Activated CD8-positive, alpha-beta memory T cell treated with anti-CD3 and anti-CD28 coated beads for 48 hours (primary cell): Measurements from ENCODE around the gene PLTP.
A peak's percentile ranks its signal among the peaks of the same experiment; 100 is the strongest.
"Not testable (repeated sequence)": the region's sequence is repeated elsewhere in the genome, so short reads cannot be mapped to it uniquely, and the experiment has no call there.

Source experiments
- DNase-seq, 3 experiments: peaks; one replicate each; pipeline ENCODE4 v3.0.0-alpha.2; 2020; ENCODE audit warnings: low read depth in 2 of 3, low spot score in 2 of 3

PLTP gene

DNA sequence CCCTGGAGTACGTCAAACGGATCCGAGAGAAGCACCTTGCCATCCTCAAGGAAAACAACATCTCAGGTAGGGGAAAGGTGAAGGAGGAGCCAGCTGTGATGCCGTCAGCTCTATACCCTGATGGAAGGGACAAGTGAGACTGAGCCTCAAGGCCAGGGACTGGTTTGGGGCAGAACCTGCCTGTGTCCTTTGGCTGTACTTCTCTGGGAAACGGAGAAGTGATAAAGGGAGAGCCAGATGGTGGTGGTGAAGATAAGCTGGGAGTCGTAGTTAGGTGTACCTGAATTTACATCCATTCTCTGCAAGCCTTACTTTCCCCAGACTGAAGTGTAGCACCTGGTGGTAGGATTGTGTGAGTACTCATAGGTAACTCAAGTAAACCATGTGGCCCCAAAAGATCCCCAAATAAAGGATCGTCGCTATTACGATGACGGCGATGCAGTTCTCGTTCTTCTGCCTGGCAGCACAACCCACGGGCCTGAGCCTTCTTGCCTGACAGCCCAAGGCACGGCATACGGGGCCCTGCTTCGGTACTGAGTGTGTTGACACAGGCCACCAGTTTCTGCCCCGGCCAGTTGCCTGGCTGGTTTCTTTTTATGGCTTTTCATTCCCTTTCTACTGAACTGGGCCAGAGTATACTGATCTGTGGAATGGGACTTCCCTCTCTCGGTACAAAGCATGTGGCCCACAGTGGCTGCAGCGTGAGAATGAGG lies 33.2 kb upstream of the PLTP start:
- no peak for DNase-seq

DNA sequence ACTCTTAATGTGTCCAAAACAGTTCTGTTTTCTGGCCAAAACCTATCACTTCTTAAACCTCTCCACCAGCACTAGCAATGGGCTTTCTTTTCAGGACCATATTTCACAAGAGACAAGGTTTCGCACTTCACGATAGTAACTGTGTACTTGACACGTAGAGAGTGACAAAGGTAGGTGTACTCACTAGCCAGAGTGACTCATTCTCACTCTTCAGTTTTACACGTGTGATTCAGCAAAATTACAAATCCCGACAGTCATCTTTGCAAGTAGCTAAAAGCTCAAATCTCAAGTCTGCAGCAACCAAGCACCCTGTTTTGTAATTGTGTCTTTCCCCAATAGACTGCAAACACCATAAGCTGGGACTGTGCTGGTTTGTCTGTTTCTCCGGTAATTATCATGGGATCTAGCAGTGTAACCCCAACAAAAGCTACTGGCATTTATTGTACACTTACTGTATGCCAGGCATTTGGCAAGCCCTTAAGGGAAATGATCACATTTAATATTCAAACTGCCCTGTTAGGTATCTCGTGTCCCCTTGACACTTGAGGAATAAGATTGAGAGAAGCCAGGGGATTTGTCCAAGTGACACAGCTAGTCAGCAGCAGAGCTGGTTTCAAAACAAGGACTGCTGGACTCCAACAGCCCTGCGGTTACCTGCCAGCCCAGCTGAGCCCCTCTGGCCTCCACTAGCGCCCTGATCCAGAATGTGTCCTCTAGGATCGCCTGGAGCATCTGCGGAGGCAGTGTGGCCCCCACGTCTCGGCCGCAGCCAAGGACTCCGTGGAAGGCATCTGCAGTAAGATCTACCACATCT lies 32.4 kb upstream of the PLTP start:
- DNase-seq = no peak

DNA sequence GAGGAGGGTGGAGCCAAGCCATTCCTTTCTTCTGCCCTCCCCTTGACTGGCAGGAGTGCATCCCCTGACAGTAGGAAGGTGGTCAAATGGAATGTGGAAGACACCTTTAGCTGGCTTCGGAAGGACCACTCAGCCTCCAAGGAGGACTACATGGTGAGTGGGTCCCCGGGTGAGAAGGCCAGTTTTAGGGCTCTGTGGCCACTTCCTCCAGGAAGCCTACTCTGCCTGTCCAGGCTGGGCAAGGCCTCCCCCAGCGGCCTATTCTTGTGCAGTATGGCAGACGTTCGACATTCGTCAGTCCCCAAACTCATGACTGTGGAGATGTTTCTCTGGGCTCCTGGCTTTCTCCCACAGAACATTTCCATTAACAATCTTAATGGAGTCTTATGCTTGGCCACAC lies 31.7 kb upstream of the PLTP start:
- DNase-seq = no peak

DNA sequence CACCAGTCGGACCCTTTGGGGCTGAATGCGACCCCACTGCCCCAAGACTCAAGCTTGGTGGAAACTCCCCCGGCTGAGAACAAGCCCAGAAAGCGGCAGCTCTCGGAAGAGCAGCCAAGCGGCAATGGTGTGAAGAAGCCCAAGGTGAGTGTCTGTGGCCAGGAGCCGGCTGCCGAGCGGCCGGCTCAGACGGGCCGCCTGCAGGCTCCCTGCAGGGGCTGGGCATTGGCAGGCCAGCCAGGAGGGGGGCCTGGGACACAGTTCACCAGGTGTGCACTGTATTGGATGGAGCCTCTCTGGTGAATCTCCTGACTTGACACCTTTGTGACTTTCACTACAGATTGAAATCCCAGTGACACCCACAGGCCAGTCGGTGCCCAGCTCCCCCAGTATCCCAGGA lies 28.5 kb upstream of the PLTP start:
- no peak for DNase-seq

DNA sequence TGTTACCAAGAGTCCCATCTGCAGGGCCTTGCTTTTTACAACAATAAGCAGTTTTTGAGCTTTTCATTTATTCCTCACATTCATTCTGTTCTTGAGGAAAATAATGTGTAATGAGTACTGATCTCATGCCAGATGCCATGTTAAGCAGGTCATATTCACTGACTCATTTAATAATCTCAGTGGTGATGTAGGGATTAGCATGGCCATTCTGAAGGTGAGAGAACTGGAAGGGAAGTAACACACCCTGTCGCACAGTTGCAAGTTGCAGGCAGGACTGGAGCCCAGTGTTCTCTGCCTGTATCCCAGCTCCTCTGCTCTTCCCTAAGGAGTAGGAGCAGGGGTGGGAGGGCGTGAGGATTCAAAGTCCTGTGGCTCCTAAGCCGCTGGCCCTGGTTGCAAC lies 28.1 kb upstream of the PLTP start:
- DNase-seq = no peak

DNA sequence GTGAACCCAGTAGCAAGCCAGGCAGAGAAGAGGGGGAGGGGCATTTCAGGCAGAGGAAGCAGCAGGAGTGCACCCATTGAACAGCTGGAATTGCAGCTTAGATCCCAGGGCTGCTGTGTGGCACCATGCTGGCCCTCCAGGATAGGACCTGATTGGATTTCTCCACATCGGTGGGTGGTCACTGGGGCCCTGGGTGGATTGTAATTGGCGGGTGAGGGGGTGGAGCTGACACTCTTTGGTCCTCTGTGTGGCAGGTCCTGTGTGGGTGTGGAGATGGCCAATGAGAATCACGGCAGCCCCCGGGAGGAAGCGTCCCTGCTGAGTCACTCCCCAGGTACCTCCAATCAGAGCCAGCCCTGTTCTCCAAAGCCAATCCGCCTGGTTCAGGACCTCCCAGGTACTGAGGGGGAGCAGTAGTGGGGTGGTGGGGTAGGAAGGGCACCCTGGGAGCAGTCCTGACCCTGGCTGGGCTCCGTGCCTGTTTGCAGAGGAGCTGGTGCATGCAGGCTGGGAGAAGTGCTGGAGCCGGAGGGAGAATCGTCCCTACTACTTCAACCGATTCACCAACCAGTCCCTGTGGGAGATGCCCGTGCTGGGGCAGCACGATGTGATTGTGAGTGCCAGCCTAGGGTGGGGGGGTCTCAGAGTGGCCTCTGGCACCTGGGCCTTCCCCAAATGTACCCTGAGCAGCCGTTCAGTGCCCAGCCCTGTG lies 26.9 kb upstream of the PLTP start:
- no peak for DNase-seq

DNA sequence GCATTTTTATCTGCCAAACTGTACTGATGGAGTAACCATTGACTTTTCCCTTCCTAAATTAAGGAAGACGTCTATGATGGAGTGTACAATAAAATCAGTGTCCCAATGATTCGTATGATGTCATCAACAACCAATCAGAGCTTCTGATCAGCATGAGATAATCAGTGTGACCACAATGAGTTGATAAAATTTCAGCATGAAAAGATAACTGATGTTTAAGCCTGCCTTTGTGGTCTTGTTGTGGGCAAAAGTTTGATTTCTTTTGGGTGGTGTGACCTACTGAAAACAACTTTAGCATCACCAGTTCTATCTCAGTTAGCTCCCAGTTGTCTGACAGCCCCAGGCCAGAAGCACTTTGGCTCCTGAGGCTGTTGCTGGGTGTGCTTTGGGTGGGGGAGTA lies 25.8 kb upstream of the PLTP start:
- no peak for DNase-seq

DNA sequence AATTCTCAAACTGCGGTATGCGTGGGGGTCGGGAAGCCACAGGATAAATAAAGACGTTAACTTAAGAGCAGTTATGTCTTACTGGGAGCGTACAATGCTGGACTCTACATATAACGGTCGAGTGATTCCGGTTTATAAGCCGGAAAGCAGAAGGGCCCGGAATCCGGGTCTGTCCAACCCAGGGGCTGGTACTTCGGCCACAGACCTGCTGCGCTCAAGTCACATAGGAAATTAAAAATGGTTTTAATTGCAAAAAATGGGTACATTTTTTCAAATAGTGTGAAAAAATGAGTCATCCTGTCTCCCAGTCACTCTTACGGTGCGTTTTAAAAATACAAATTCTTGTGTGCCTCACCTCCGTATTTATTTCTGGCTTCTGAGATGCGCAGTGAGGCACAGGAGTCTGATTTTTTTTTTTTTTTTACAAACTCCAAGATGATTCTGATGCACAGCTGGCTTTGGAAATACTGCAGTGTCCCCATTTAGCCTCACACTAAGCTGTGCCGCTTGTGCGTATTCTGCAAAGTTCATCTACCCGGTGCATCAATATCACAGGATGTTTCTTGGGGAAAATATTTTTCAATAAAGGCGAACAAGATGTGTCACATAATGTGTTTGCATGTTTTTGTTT lies 23.6 kb upstream of the PLTP start:
- no peak for DNase-seq

DNA sequence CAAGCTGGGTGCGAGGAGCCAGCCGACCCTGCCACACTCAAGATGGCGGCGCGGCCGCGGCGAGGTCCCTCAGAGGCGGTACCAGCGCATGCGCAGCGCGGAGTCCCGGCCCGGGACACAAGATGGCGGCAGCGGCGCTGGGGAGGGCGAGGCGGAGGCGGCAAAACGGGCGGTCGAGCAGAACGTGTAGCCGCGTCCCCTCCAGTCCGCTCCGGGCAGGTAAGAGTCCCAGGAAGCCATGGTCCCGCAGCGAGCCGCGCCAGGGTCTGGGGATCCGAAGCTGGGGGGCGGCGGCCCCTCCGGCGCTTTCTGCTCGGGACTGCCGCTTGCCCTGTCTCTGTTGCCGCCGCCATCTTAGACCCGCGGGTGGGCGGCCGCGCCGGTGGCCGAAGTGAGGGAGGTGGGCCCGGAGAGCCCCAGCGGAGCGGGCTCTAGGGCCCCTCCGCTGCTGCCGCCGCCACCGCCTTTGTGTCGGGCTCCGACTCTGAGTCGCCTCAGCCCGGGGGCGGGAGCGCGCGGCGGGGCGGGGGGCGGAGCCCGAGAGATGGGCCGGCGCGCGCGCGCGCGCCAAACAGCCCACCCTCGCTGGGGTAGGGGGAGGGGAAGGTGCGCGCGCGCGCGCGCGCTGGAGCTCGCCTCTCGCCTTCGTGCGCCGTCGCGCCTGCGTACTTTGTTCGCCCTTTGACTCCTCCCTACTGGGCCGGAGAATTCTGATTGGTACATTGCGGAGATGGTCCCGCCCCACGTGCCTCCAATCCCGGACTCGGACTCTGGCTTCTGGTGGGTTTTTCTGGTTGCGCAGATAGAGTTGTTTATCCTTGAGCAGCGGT lies 22.8 kb upstream of the PLTP start, which contains the start of gene PCIF1:
PCIF1 (plus strand) TSS at position 98 of the 830 bp plus-strand sequence. CDS start 4,317 bp downstream, outside the sequence.
- DNase-seq = peak; percentile 94 to 98 (median 97)

DNA sequence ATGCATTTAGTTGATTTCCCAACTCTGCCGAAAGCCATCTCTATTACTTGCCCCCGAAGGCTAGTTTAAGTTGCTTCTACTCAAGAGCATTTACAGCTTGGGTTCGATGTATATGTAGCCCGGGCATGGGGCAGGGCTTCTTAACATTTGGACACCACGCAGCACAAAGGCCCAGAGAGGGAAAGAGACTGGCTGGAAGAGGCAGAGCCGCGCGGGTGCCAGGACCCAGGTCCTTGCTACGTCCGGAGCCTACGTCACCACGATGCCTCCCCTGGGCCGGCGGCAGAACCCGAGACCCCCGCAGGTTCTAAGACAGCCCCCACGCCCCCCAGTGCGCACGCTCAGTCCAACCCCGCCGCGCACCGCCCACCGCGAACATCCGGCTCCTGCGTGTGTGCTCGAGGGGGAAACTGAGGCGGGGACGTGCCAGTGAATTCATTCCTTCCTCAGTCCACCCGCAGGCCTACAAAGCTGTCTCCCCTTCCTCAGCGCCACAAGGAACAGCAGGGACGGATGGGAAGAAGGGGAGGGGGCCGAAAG lies 22.2 kb upstream of the PLTP start:
- peak in 1 of 3 experiments; percentile 36 for DNase-seq

DNA sequence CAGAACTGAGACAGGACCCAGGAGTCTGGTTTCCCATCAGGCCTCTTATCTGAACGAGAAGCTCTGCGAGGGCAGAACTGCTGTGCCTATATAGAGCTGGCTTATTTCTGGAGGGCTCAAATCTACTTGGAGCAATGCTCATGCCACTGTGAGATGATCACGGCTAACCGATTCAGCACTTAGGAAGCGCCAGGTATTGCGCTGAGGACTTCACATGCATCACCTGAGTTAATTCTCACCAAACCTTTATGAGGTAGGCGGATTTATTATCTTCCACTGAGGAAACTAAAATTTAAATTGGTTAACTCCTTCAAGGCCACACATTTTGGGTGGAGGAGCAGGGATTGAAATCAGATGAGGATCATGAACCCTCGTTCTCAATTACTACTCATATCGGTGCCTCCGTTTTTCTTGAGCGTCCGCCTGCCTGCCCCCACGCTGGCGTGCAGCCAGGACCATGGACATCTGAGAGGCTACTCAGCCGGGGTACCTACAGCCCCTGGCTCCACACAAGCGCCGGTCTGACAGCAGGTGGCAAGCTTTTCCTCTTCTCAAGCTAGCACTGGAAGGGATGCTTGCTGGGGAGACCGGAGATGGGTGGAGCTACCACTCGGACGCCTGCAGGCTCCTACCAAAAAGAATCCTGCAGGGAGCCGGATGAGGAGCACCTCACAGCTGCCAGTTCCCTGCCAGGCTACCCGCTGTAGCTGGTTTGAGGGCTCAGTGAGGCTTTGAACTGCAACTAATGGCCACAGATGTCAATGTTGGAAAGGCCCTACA lies 21.5 kb upstream of the PLTP start:
- DNase-seq = peak in 2 of 3 experiments; percentile 40 to 41

DNA sequence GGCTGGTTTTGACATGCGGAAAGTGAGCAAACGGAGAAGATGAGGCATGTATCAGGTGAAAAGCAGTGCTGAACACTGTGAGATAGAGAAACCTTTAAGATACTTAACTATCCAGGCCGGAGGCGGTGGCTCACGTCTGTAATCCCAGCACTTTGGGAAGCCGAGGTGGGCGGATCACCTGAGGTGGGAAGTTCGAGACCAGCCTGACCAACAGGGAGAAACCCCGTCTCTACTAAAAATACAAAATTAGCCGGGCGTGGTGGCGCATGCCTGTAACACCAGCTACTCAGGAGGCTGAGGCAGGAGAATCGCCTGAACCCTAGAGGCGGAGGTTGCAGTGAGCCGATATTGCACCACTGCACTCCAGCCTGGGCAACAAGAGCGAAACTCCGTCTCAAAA lies 19.7 kb upstream of the PLTP start:
- DNase-seq = not testable (repeated sequence)

DNA sequence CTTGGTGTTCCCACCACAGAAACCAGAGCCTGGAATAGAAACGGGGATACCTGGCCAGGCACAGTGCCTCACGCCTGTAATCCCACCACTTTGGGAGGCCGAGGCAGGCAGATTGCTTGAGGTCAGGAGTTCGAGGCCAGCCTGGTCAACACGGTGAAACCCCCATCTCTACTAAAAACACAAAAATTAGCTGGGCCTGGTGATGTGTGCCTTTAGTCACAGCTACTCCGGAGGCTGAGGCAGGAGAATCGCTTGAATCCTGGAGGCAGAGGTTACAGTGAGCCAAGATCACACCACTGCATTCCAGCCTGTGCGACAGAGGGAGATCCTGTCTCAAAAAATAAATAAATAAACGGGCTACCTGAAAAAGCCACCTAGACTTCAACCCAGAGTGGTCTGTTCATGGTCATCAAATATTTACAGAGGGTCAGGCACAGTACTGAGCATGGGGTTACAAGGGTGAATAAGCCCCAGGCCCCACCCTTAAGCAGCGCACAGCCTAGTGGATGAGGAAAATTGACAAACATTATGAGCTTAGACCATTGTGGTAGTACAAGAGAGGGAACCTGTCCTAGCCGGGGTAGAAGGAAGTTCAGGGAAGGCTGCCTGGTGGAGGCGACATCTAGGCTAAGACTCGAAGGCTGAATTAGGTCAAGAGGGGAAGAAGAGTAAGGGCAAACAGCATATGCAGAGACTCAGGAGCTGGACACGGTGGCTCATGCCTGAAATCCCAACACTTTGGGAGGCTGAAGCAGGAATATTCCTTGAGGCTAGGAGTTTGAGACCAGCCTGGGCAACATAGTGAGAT lies 15.3 kb upstream of the PLTP start:
- DNase-seq = no peak

DNA sequence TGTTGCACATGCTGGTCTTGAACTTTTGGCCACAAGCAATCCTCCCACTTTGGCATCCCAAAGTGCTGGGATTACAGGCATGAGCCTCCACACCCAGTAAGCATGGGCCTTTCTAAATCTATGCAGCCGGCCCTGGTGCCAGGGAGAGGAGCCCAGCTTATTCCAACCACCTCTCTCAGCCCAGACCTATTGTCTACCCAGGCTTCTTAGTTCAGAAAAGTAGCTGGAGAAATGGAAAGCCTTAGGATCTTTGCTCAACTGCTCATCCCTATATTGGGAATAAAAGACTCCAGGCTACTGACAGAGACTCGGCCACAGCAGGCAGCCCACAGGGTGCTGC lies 14.7 kb upstream of the PLTP start:
- no peak for DNase-seq

DNA sequence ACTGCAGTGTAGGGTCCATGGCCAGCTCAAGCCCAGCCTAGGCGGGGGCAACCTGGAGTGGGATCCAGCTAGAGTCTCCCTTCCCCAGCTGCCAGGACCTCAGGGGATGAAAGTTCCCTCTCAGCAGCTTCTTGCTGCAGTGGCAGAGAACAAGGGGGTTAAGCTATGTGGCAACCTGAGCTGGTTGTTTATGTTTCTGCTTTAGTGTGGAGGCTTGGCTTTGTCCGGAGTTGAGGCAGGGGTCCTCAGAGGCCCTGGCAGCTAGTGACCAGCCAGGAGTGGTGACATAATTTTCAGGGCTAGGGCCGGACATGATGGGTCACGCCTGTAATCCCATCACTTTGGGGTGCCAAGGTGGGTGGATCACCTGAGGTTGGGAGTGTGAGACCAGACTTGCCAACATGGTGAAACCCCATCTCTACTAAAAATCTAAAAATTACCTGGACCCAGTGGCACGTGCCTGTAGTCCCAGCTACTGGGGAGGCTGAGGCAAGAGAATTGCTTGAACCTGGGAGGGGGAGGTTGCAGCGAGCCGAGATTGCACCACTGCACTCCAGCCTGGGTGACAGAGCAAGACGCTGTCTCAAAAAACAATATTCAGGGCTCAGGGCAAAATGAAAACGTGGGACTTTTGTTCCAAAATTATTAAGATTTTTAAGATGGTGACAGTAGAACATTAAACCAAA lies 14.0 kb upstream of the PLTP start:
- no peak for DNase-seq

DNA sequence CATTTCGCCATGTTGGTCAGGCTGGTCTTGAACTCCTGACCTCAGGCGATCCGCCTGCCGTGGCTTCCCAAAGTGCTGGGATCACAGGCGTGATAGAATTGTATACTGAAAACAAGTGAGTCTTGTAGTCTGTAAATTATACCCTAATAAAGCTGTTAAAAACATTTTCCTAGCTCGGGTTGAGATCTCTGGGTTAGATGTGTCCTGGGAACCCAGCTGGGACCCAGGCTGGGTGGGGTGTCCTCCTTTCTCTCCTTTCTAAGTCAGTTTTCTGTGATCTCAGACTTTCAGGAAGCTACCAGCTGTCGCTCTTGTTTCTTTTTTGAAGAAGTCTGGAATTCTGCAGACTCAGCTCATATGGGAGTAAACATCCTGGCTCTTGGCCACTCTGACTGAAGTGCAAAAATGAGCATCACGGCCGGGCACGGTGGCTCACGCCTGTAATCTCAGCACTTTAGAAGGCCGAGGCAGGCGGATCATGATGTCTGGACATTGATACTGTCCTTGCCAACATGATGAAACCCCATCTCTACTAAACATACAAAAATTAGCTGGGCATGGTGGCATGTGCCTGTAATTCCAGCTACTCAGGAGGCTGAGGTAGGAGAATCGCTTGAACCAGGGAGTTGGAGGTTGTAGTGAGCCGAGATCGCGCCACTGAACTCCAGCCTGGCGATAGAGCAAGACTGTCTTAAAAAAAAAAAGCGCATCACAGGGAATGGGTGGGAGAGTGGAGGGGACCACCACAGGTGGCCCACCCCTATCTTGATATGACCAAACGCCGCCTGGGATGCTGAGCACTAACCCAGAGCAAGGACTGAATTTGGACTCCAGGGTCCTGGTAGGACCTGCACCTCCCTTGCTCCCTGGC lies 12.7 kb upstream of the PLTP start:
- DNase-seq = no peak
